IPS DF 4.7 (cell line): ENCODE results near the gene MED14.

ENCODE experiments used
- DNase-seq: peaks from one replicate; pipeline ENCODE4 v3.0.0-alpha.2; 2013; ENCODE audit warnings: low spot score; ENCODE audit errors: extremely low read depth

The MED14 gene

DNA sequence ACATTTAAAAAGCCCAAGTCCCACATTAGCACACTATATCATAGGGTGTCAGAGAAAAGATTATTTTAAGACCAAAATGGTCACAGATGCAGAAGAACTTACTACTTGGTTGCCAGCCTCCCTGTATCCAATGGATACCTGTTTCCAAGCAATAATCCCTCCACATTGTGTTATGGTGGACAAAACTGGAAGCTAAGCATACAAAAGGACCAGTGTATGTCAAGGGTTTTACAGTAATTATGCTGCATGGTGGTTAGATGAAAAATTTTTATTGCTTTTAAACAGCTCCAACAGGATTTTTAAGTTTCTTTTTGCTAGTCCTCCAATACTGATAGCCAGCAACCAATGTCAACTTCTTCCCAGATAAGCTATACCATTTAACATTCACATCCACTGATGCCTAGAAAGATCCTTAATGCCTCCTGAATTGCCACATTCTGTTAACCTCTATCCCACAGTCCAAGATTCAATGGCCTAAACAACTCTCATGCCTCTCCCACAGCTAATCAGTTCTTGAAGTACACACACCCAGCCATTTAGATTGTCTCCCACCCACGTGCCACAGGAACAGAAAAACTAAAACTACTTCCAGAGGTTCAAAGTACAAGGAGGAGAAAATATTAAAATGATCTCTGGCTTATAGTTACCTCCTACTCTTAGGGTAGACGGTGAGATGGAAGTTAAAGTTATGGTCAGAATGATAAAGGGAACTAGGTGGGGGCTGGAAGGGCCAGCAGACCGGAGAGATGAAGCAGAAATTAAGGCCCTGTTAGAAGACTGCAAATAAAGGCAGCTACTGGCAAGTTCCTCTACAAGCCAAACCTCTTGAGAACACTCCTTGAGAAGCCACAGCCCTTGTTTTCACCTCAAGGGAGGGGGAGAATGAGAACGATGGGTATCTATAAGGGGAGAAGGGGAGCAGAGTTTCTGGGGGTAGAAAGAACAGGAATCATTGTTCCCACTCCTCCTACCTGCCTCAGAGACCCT lies 5.5 kb downstream of the MED14 start:
- no peak for DNase-seq

DNA sequence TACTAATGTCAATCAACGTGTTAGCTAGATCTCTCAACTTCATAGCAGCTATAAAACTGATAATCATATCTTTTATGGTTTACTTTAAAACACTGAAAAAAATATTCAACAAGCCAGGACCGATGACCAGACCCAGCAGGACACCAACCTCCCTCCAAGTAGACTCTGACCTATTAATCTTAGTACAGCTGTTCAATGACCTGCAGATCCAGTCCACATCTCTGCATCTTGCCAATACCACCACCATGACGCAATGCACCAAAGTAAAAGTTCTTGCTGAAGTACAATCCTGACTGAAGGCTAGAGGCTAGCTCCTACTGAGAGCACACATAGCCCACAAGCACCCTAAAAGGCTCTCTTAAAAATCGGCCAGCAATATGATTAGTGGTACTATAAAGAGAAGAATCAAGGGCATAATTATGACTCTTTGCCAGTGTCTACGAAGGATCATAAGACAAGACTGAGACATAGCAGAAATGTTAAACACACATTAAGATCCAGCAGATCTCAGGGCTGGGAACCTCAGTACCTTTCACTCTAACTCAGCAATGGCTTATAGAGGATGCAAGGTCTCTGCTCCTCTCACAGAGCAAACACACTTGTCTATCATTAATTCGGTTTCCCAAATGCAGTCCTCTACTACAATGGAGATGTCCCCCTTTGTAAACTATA lies 7.6 kb downstream of the MED14 start:
- DNase-seq, result no peak

DNA sequence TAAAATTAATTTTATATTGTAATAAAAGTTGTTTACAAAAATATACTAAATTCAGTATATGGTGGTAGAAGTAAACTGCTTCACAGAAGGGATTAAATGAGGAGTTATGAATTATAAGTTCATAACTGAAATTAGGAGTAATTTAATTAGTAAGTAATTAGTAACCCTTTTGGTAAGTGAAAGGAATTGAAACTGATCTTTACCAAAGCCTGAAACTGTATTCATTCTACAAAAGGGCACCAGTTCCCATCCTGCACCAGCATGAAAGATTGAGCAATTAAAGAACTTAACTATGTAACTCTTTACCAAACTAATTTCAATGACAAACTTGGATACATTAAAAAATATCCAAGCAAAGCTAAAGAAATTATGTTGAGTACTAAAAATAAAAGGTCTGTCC lies 8.2 kb downstream of the MED14 start:
- no peak for DNase-seq

DNA sequence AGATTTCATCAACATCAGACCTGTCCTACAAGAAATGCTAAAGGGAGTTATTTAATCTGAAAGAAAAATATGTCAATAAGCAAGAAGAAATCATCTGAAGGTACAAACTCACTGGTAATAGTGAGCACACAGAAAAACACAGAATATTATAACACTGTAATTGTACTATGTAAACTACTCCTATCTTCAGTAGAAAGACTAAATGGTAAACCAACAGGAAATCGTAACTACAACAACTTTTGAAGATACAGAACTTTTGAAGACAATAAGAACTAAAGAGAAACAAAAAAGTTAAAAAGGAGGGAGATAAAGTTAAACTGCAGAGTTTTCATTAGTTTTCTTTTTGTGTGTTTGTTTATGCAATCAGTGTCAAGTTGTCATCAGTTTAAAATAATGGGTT lies 12.4 kb downstream of the MED14 start:
- no peak for DNase-seq

DNA sequence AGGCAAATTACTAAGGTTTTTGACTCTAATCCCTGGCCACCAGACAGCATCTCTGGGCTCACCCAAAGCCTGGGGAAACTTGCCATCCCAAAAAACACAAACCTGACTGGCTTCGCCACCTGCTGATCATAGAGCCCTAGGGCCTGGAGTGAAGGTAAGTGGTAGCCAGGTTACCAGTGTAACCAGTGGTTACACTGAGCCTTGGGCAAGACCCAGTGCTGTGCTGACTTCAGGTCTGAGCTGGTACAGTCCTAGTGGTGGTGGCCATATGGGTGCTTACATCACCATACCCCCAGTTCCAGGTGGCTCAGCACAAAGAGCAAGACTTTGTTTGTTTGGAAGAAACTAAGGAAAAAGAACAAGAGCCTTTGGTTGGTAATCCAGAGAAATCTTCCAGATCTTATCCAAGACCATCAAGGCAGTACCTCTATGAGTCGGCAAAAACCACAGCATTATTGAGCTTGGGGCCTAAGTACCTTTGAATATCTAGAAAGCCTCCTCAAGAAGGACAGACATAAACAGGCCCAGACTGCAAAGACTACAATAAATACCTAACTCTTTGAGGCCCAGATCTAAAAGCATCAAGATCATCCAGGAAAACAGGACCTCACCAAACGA lies 13.7 kb downstream of the MED14 start:
- no peak for DNase-seq

DNA sequence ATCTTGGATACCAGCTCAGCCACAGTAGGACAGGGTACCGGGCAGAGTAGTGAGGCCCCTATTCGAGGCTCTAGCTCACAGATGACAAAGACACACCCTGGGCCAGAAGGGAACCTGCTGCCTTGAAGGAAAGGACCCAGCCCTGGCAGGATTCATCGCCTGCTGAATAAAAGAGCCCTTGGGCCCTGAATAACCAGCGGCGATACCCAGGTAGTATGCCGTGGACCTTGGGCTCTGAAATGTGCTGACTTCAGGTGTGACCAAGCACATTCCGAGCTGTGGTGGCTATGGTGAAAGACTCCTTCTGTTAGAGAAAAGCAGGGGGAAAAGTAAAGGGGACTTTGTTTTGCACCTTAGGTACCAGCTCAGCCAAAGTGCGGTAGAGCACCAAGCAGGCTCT lies 14.6 kb downstream of the MED14 start:
- DNase-seq, result no peak

DNA sequence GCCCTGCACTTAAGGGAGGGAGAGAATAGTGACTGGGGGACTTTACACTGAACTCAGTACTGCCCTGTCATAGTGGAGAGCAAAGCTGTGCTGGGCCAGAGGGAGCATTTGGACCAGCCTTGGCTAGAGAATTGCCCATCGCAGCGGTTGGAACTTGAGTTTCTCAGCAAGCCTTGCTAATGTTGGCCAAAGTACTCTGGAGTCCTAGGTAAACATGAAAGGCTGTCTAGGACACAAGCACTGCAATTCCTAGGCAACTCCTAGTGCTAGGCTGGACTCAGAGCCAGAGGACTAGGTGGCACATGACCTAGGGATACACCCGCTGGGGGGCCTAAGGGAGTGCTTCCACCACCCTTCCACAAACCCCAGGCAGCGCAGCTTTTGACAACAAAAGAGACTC lies 15.0 kb downstream of the MED14 start:
- no peak for DNase-seq

DNA sequence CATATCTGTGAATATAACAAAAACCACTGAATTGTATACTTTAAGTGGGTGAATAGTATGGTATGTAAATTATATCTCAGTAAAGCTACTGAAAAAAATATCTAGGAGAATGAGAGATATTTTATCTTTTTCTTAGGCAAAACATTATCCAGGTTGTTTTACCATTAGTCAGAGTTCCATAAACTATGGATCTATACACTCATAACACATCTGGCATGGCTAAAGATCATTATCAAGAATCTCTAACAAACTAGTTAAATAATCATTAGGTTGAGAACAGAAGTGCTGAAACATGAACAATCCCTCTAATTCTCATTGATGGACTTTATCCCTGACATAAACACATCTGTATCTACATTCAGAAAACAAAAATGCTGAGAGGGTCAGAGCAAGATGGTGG lies 15.6 kb downstream of the MED14 start:
- DNase-seq, result no peak

DNA sequence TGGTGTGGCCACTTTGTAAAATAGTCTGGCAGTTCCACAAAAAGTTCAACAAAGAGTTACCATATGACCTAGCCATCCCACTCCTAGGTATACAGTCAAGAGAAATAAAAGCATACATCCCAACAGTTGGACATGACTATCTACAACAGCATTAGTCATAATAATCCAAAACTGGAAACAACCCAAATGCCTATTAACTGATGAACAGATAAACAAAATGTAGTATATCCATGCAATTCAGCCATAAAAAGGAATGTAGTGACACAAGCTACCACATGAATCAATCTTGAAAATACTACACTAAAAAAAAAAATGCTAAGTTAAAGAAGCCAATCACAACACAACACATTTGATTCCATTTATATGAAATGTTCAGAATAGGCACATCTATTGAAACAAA lies 16.1 kb downstream of the MED14 start:
- DNase-seq, result no peak

DNA sequence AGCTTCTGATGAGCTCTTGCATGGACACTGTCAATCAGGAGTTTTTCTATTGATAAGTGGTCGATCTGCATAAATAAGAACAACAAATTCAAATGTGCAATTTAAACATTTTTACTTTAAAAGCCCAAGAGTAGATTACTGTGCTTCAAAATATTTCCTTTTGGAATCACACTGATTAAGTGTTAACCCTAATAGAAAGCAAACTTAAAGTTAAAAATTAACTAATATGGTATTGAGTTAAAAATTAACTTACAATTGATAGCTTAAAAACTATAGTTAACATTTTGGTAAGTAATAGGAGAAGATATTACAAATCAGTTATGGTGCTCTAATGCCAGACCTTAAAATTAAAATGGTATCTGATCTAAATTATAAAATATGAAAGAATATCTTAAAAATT lies 25.9 kb downstream of the MED14 start:
- no peak for DNase-seq

DNA sequence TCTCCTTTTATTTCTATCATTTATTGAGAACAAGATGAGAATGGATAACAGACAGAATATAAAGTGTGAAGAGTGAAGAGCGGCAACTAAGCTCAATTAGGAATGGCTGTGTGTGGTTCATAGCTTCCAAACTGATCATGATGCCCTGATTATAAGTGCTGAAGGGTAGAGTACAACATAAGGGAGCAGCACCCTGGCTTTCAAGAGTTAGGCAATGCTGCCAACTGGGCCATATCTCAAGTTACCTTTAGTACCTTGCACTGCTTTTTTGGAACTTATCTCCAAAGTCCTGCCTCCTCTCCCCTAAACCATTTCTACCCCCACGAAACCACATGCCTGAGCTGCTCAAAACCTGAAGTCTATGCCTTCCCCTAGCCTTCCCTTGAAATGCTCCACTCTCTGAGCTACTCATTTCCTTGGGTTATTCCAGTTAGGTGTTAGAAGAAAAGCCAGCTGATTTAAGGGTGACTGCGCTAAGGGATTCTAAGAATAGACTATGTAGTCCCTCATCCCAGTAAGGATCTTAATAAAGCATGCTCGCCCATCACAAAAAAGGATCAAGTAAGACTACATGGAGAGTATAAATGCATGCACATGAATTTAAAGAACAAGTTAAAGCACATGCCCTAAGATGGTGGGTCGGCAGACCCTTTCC lies 29.6 kb downstream of the MED14 start:
- DNase-seq, result no peak

DNA sequence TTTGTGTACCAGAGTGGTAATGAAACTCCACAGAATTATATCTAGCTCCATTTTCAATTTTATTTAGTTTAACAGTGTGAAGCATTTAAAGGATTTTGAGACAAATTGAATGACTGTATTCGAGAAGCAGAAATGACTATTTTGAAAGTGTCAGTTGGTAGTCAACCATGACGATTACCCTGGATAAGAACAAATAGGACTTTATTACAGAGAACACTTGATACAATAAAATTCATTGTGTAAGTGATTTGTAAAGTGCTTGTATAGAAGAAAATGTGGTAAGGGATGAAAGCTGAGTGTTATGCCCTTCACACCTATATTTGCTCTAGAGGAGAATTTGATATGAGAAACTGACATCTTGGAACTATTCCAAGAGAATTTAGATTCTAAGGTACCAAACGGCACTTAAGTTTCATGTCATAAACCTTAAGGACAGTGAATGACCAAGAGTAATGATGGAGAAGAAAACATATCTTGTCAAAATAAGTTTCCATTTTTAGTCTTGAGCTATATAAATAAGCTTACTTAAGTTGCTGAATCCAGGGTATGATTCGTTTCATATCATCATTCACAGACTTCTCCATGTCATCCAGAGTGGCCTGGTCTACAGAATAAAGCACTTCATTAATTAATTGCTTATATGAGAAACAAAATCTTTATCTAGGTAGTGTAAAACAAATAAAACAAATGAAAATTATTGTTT lies 34.6 kb downstream of the MED14 start:
- DNase-seq, result no peak

DNA sequence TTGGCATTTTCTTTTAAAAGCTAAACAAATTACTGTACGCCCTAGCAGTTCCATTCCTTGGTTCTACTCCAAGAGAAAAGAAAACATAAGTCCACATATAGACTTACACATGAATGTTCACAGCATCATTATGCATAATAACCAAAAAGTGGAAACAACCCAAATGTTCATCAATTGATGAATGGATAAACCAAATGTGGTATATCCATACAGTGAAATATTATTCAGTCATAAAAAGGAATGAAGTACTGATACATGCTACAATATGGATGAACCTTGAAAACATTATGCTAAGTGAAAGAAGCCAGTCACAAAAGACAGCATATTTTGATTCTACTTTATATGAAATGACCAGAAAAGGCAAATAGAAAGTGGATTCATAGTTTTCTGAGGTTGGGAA lies 36.5 kb downstream of the MED14 start:
- DNase-seq, result no peak

DNA sequence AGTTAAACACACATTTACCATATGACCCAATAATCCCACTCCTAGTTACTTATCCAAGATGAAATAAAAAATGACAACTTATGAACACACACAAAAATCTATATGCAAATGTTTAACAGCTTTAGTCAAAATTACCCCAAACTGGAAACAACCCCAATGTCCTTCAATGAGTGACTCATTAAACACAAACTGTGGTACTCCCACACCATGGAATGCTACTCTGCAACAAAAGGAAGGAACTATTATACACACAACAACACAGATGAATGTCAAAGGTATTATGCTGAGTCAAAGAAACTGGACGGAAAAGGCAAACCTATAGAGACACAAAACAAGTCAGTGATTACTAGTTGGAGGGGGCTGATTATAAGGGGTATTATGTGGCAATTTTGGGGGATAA lies 40.5 kb downstream of the MED14 start:
- no peak for DNase-seq

DNA sequence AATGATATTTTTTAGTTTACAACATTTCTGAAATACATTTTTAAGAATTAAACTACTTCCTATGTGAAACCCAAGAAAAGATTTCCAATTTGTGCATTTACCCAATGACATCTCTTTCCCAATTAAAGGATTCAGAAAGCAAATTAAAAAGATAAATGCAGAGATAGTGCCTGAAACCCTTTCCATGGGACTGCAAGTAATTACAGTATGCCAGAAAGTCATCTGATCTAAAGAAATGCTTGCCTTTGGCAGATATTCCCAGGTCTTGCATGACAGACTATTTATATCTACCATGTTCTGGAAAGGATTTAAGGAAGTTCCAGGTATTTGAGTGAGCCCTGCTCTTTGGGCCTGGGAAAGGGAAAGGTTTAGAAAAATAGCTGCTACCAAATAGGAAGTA lies 46.4 kb downstream of the MED14 start:
- no peak for DNase-seq

DNA sequence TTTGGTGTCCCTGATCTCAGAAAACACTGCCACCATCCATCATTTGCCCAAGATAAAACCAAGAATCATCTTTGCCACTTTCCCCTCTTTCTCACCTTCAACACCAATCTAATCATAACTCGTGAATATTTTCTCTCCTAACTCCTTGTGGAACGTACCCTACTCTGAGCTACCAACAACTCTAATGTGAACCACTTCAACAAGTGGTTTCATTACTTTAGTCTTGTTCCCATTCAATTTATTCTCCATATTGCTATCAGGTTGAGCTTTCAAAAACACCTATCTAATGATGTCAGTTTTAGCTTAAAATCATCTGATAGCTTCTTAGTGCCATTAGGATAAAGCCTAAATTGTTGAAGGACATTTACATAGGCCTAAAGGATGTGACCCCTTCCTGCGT lies 48.2 kb downstream of the MED14 start:
- DNase-seq, result no peak

DNA sequence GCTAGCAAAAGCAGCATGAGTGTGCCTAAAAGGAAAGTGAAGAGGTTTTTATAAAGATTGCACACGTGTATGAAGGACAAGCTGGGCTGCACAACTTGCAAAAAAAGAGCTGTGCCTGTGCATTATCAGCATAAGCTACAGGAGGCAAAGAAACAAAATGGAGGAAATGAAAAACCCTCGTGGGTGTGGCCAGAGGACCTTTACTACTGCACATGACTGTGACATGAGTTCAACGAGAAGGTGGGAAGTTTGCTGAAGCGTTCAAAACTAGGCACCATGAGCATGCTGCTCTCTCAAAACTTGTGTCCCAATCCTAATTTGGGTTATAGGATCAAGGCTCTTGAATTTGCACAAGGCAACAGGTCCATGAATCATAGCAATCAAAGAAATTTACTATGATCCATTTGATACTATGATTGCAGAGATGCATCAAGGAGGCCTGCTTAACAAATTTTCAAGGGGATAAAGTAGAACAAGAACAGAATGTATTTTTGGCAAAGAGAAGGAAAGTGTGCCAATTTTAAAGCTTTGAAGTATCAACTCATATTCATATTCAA lies 49.9 kb downstream of the MED14 start:
- DNase-seq, result no peak

DNA sequence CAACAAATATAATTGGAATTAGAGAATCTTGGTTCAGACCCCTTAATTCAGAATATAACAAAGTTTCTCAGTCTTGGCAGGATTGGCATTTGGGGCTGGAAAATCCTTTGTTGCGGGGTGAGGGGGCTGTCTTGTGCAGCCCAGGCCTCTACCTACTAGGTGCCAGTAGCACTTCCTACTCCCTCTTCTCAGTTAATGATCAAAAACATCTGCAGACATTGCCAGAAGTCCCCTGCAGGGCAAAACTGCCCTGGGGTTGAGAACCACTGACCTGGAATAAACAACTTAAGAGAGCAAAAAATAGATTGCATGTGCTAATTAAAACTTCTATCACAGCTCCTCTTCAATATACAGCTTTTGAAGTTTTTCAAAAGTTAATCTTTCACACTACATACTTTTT lies 51.2 kb downstream of the MED14 start:
- DNase-seq, result no peak

DNA sequence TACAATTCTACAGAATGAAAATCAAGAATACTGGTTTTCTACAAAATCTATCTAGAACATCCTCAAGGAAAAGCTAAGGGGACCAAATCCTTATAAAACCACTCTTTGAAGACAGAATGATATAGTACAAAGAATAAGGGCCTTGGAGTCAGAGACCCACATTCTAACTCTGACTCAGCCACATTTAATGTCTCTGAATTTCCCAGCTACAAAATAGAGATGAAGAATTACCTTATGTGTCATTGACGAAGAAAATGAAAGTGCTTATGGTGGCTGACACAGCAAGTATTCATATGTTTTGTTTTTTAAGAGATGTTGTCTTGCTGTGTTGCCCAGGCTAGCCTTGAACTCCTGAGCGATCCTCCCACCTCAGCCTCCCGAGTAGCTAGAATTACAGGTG lies 52.1 kb downstream of the MED14 start:
- DNase-seq, result no peak

DNA sequence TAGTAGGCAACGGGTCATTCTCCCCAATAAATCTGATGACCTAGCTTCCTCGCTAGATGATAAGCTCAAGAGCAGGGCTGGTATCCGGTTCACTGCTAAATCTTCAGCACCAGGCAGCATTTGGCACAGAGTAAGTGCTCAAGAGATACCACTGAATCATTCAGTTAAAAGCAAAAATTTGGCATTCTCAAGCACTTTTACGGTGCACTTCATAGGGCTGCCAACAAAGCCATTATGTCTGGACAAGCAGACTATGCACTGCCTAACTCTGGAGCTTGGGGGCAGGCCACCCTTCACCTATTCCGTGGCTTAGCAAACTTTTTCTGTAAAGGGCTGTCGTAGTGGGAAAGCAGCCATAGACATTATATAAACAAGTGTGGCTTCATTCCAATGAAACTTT lies 64.2 kb downstream of the MED14 start:
- no peak for DNase-seq
